HG02642 (cell line): ENCODE results near the gene ARF3.

Source experiments
- ATAC-seq: cut with Tn5 transposase; IDR thresholded peaks from one replicate; pipeline ENCODE4 v1.9.1; 2021; ENCODE audit warnings: mild to moderate bottlenecking; ENCODE audit not compliant: unreplicated experiment, poor library complexity

Gene ARF3

DNA sequence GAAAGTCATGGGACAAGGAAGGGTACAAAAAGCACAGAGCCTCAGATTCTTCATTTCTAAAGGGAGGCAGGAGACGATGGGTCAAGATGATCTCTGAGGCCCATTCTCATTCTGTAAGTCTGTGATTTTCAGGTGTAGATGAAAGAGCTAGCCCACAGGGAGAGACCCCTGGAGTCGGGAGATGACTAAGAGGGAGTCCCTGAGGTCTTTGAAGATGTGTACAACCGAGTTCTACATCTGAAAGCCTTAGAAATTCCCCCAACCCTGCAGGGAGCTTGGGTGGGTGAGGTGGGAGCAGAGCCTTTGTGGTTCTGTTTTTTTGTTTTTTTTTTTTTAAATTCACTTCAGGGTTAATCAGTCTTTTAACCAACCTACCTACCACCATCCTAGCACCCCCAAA is 11.2 kb upstream of the ARF3 start:
- no peak for ATAC-seq

DNA sequence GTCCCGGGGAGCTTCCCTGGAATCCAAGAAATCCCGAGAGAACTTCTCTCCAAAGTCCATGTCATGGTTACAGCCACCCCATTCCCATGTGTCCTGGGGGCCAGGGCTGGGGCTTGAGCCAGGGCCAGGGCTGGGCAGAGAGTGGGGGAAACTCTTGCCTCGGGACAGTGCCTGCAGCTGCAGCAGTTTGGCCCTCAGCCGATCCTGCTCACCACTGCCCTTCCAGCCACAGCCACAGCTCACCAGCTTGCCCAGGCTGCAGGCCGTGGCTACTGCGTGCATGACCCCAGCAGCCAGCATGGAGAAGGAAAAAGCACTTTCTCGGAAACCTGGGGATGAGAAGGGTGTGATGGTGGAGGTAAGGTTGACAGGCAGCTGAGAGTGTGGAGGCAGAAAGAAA is 10.7 kb upstream of the ARF3 start:
- ATAC-seq: no peak

GRCh38 chr12:48966177-48966895 is 9.0 kb upstream of the ARF3 start:
- ATAC-seq: no peak

- ATAC-seq: no peak
These were observed 8.1 kb upstream of the ARF3 start for GRCh38 chr12:48965298-48965838.

- ATAC-seq: no peak
These were observed 4.5 kb upstream of the ARF3 start for GRCh38 chr12:48961801-48962200.

DNA sequence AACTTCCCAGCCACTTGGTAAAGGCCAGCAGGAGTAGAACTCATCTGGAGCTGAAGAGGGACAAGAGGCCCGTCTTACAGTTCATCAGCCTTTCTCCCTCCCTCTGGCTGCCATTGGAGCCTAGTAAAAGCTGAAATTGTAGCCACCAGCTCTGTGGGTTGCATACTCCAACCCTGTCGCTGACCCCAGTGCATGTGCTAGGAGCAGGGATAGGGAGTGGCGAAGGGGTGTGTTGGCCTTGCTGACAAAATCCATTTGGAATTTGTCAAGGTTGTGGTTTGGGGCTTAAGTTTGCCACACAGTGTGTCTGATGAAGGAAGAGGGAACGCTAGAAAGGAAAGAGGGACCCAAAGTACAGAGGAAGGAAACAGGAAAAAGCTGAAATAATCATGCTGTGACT is 4.0 kb upstream of the ARF3 start:
- no peak for ATAC-seq

GRCh38 chr12:48960834-48961233 is 3.5 kb upstream of the ARF3 start:
- ATAC-seq: no peak

DNA sequence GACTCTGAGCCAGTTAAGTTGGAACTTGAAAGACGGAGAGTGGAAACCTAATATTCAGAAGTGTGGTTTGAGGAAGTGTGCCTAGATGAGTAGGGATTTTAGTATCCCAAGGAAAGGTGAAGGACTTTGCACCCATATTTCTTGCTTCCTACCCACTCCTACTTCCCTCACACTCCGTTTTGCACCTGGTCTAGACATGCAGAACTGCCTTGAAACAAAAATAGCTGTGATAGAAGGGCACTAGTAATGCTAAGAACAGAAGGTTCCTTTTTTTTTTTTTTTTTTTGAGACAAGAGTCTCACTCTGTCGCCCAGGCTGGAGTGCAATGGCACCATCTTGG is 732 bp upstream of the ARF3 start:
- no peak for ATAC-seq

DNA sequence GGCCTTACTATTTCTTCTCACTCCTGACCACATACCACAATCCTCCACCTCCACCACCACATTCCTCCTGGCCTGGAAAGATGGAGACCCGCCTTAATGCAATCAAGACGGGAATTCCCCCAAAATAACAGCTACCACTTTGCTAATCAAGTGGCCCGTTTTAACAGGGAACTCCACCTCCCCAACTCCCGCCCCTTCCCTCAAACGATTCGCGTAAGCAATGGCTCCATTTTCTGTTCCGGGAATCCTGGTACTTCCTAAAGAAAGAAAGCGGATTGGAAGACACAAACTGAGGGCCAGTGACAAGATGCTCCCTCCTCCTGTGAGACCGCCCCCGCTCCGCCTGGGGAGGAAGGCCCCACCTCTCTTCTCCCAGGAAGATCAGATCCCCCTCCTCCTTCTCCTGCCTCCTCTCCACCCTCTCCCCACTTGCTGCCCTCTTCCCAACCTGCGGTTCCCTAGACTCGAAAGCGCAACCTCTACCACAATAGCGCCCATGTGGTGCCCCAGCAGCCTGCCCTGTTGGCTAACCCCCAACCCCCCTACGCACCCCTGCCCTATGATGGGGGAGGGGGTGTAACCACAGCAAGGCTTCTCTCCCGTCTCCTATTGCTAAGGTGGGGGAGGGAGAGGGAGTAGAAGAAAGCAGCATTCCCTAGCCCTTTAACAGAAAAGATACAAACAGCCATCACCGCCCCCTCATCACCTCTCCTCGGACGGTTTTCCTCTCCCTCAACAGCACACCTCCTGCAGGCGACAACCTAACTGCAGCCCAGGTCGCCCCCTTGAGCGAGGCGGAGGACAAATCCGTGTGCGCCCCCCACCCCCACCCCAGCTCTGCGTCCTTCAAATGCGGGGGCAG is 777 bp downstream of the ARF3 start:
- no peak for ATAC-seq

DNA sequence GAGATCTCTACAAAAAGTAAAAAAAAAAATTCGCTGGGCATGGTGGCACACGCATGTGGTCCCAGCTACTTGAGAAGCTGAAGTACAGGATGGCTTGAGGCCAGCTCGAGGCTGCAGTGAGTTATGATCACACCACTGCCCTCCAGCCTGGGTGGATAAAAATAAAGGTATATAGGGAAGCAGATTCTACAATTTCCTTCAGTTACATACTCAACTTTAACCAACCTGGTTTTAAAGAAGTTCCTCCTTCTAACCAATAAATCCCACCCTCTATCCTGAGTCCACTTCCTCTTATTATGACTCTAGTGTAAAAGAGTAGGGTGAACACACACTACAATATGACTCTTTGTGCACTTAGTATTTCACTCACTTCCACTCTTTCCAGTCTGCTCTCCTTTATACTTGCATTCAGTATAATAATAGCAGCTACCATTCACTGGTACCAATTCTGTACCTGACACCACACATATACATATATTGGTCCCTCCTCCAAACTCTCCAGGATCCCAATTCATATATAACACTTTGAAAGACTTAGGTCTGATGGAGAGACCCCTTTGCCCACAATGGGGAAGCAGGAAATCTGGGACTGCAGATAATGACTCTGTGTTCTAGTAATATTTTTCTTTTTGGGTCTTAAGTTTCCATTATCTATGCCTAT is 2.3 kb downstream of the ARF3 start:
- ATAC-seq: no peak

GRCh38 chr12:48954061-48954460 is 3.2 kb downstream of the ARF3 start:
- ATAC-seq: no peak

DNA sequence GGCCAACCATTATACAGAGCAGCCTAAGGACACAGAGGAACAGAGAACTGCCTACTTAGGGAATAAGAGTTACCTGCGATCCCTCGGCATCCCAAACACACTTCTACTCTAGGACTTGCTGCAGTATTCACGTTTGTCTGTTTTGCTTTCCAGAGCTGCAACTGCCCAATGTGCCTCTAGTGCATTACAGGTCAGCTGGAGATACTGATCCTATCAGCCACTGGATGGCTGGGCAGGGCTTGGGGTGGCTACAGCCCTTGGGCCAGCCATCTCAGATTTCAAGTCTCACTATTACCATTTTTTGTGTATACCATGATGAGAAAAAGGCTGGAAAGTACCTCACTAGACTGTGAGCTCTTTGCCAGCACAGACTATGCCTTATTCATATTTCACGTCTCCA is 4.6 kb downstream of the ARF3 start:
- ATAC-seq: no peak

DNA sequence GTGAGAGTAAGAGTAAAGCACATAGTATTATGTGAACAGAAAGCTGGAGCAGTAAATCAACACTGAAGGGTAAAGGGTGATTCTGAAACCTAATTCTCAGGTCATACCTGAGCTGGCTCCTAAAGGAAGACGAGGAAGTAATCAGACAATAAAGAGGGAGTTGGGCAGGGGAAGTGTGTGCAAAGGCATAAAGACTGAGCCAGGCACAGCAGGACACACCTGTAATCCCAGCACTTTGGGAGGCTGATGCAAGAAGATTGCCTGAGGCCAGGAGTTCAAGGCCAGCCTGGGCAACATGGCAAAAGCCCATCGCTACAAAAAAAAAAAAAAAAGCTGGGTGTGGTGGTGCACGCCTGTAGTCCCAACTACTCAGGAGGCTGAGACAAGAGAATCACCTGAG is 9.6 kb downstream of the ARF3 start:
- ATAC-seq: no peak

GRCh38 chr12:48946943-48947342 is 10.3 kb downstream of the ARF3 start:
- no peak for ATAC-seq

DNA sequence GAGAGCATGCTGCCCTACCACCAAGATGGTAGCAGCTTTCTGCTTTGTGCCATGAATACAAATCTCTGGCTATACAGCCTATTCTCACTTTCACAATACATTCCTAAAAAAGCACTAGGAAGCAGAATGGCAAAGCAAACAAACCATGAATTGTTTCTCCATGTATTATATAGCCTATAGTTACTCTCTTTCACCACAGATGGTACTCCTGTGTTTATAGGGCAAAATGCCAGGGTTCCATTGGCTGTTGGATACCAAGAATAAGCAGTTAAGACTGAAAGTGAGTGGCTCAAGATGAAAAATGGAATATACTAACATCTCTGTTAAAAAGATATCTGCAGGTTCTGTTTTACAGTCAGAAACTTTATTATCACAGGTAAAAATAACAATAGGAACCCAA is 11.1 kb downstream of the ARF3 start:
- no peak for ATAC-seq

- no peak for ATAC-seq
These were observed 14.1 kb downstream of the ARF3 start for GRCh38 chr12:48943221-48943620.

GRCh38 chr12:48940181-48940580 is 17.1 kb downstream of the ARF3 start:
- ATAC-seq: no peak

DNA sequence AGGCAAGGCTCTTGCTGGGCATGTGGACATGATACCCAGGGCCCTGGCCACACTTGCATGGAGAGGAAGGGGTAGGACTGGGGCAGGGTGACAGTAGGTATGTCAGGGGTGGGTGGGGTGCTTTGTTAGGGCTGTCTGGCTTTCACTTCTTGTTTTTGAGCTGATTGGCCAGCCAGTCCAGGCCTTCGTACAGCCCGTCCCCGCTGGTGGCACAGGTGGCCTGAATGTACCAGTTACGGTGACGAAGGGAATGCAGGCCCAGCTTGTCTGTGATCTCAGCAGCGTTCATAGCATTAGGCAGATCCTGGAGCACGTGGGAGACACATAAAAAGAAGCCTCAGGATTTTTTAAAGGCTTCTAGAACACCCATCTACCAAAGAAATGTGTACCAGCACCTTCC is 18.5 kb downstream of the ARF3 start:
- ATAC-seq: no peak

- no peak for ATAC-seq
These were observed 20.1 kb downstream of the ARF3 start for GRCh38 chr12:48937170-48937569.

DNA sequence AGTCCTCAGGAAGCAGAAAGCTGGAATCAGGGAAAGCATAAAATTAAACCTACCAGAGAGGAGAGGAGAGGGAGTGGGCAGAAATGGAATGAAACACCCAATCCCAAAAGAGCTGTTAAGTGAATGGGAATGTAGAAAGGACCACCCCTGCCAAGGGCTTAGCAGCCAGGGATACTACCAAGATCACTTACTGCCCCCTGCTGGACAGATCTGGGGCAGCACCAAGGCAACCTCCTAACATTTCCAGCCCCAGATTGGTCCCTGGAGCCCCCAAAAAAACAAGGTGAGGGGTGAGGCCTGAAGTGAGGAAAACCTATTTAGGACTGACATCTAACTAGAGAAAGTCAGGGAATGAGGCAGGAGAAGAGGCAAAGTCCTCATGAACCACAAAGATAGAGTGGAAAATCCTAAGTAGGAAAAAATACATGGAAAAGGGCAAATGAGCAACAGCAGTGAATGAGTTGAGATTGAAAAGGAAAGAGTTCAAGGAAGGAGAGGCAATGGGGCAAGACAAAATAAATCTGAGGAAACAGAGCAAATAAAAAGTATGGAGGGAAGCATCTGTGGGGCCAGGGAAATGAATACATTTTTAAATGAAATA is 20.8 kb downstream of the ARF3 start:
- ATAC-seq: no peak

DNA sequence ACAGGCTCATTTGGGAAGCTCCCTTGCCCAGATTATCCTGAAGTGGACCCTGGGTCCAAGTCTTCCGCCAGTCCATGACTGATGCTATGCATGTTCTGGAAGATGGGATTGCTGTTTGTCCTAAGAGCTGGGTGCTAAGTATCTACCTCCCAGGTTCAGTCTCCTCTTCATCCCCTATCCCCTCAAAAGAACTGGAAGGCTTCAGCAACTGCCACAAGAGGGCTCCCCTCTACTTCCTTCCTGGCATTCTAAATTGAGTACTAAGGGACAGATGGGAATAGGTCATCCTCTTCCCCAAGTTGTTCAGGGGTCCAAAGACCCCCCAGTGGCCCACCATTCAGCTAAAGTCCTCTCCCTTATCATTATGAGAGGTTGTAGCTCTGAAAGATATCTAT is 23.0 kb downstream of the ARF3 start:
- ATAC-seq: no peak
